PC-3 (cell line): Measurements from ENCODE around the gene PRKG2. TPM values are rescaled to one million over a fixed set of nuclear protein-coding genes. Genes with fewer than 3 reads are reported as not detected.
A peak's percentile ranks its signal among the peaks of the same experiment; 100 is the strongest.

Experiments
- ATAC-seq: fragments of 200-7000 bp; cut with Tn5 transposase; 2 replicates; pipeline ENCODE4 v1.9.1; 2020; ENCODE audit warnings: mild to moderate bottlenecking, moderate library complexity
- BruUV-seq: library from RNA; stranded (reverse); fragments of 400-500 nt; replicated peaks from 2 replicates; lab custom pipeline; 2021; lab: Mats Ljungman, UMichigan
- CTCF ChIA-PET: fragments of 300-600 bp; sonication (Branson Sonifier 250); formaldehyde crosslinking; loops from one replicate; lab custom pipeline; 2022; ENCODE audit warnings: antibody characterized with exemption; lab: Charles Lee
- POLR2A ChIA-PET: fragments of 300-600 bp; sonication (Branson Sonifier 250); formaldehyde crosslinking; loops from one replicate; lab custom pipeline; 2022; ENCODE audit warnings: antibody characterized with exemption; ENCODE audit not compliant: unreplicated experiment; lab: Charles Lee
- DNase-seq: peaks from one replicate; pipeline ENCODE4 v3.0.0-alpha.2; 2015
- H2AFZ ChIP-seq: fragments of 300-600 bp; sonication (generic); 2 replicates; pipeline ENCODE4 v1.6.0; 2016; ENCODE audit warnings: antibody characterized with exemption, low read length
- H3F3A ChIP-seq: fragments of 300-600 bp; sonication (generic); one replicate; pipeline ENCODE4 v1.6.0; 2017; ENCODE audit warnings: antibody characterized with exemption, low read length, control low read depth, mild to moderate bottlenecking; ENCODE audit not compliant: unreplicated experiment
- H3K27ac ChIP-seq: fragments of 300-600 bp; sonication (generic); 2 replicates; pipeline ENCODE4 v1.5.1; 2016; ENCODE audit warnings: mild to moderate bottlenecking, low read length
- H3K27me3 ChIP-seq: fragments of 300-600 bp; sonication (generic); 2 replicates; pipeline ENCODE4 v1.6.1; 2016; ENCODE audit warnings: low read length, mixed read lengths
- H3K36me3 ChIP-seq: fragments of 300-600 bp; sonication (generic); 2 replicates; pipeline ENCODE4 v1.6.1; 2016; ENCODE audit warnings: low read depth, mixed run types, low read length, mixed read lengths
- H3K4me1 ChIP-seq: fragments of 300-600 bp; sonication (generic); 2 replicates; pipeline ENCODE4 v1.5.1; 2016; ENCODE audit warnings: low read length; ENCODE audit not compliant: insufficient read depth
- H3K4me2 ChIP-seq: fragments of 300-600 bp; sonication (generic); 2 replicates; pipeline ENCODE4 v1.6.0; 2016; ENCODE audit warnings: low read length
- H3K4me3 ChIP-seq: fragments of 300-600 bp; sonication (generic); 2 replicates; pipeline ENCODE4 v1.5.1; 2016; ENCODE audit warnings: mild to moderate bottlenecking, low read length, mixed read lengths
- H3K79me2 ChIP-seq: fragments of 300-600 bp; sonication (generic); 2 replicates; pipeline ENCODE4 v1.6.1; 2017; ENCODE audit warnings: low read length, mixed read lengths
- H3K9ac ChIP-seq: fragments of 300-600 bp; sonication (generic); 2 replicates; pipeline ENCODE4 v1.6.0; 2016; ENCODE audit warnings: mild to moderate bottlenecking, low read length
- H3K9me2 ChIP-seq: fragments of 300-600 bp; sonication (generic); replicated peaks from 2 replicates; pipeline ENCODE4 v1.6.1; 2016; ENCODE audit warnings: mixed run types, low read length, mixed read lengths
- H3K9me3 ChIP-seq: fragments of 300-600 bp; sonication (generic); 2 replicates; pipeline ENCODE4 v1.6.1; 2016; ENCODE audit warnings: low read length, mixed read lengths
- H4K20me1 ChIP-seq: fragments of 300-600 bp; sonication (generic); 2 replicates; pipeline ENCODE4 v1.6.1; 2016; ENCODE audit warnings: low read length, mixed read lengths
- EZH2 ChIP-seq: fragments of 300-600 bp; sonication (generic); IDR thresholded peaks from one replicate; pipeline ENCODE4 v1.6.1; 2017; ENCODE audit warnings: antibody characterized with exemption, mild to moderate bottlenecking, low read length; ENCODE audit not compliant: unreplicated experiment
- EZH2phosphoT487 ChIP-seq: fragments of 300-600 bp; sonication (generic); IDR thresholded peaks from 2 replicates; pipeline ENCODE4 v1.6.1; 2018; ENCODE audit warnings: mild to moderate bottlenecking, antibody characterized with exemption, low read length, borderline replicate concordance
- intact Hi-C: fragments of 100-400 bp; cut with micrococcal nuclease; formaldehyde crosslinking; loops from 2 replicates; pipeline ENCODE4 v1.9.0; 2023
- total RNA-seq: library from RNA; depleted of rRNA; stranded (reverse); fragments of >200 nt; gene quantifications from 2 replicates; pipeline ENCODE4 v1.2.3, GENCODE V29; 2014
- TF ChIP-seq, protein P1 (sequence below): fragments of 300-600 bp; sonication (generic); conservative IDR thresholded peaks from 2 replicates; pipeline ENCODE4 v1.5.1; 2017; ENCODE audit warnings: antibody characterized with exemption, low read depth, mild to moderate bottlenecking, low read length

The PRKG2 gene
- total RNA-seq, 1 experiment from 2014 or later = 0.55 TPM

DNA sequence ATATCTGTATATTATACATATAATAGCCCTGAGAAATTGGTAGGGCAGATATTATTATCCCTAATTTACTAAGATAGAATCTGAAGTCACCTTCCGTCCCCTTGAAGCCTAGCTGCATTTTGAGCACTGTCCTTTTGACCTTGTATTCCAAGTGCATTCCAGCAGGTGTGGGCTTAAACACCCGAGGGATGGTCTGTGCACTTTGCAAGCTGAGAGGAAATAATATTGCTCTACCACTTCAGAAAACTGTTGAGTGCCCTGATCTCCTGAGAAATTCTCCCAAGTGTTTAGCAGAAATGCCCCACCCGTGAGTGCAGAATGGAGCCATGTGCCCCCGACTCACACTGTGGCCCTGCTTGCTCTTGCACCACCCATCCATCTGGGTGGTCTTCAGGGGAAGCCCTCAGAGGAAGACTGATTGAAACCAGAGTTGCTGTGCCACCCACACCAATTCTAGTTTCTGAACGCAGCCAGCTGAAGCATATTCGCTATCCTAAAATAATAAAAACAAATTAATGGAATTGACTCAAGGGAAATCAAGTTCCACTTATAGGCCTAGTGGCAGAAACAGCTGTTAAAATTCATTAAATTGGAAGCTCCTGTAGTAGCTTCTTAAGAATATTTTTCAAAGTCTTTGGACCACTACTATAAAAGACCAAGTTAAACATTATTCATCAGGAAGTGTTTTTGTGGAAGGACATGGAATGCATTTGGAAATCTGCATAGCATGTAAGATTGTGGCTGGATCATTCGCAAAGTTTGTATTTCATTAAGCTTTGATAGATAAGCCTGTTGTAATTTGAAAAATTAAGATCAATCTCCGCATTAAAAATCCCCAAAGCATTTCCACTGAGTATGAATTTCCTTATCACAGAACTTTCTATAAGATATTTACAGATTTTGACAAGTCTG is 41.3 kb upstream of the PRKG2 start:
- intact Hi-C loops = no loop called here
- Histone ChIP-seq H3F3A (no peaks in the 10 kb centered on the region), H3K4me1 (peaks cover 10% of the 10 kb centered on the region), H3K36me3 (no peaks in the 10 kb centered on the region), H3K4me2 (peak overlapping the region; percentile 39), H3K9me2 (no peaks in the 10 kb centered on the region), H2AFZ (no peak overlapping the region), H3K27me3 (no peaks in the 10 kb centered on the region), H3K79me2 (no peaks in the 10 kb centered on the region), H3K4me3 (no peak overlapping the region), H4K20me1 (no peaks in the 10 kb centered on the region), H3K9me3 (no peaks in the 10 kb centered on the region), H3K9ac (no peak overlapping the region), H3K27ac (no peak overlapping the region)
- ChIA-PET CTCF (no interaction called here), POLR2A (interaction anchor here (0.6 kb wide), 1 partner anchor 46 kb away, joined by 3 read pairs; no protein-coding TSS in a partner anchor)
- TF ChIP-seq EZH2phosphoT487 (no peak), EZH2 (no peak)
- TF ChIP-seq, protein P1, sequence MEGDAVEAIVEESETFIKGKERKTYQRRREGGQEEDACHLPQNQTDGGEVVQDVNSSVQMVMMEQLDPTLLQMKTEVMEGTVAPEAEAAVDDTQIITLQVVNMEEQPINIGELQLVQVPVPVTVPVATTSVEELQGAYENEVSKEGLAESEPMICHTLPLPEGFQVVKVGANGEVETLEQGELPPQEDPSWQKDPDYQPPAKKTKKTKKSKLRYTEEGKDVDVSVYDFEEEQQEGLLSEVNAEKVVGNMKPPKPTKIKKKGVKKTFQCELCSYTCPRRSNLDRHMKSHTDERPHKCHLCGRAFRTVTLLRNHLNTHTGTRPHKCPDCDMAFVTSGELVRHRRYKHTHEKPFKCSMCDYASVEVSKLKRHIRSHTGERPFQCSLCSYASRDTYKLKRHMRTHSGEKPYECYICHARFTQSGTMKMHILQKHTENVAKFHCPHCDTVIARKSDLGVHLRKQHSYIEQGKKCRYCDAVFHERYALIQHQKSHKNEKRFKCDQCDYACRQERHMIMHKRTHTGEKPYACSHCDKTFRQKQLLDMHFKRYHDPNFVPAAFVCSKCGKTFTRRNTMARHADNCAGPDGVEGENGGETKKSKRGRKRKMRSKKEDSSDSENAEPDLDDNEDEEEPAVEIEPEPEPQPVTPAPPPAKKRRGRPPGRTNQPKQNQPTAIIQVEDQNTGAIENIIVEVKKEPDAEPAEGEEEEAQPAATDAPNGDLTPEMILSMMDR = no peak
- DNase-seq (peak; percentile 9), ATAC-seq (peak; percentile 50)
- no TSS peak for BruUV-seq

DNA sequence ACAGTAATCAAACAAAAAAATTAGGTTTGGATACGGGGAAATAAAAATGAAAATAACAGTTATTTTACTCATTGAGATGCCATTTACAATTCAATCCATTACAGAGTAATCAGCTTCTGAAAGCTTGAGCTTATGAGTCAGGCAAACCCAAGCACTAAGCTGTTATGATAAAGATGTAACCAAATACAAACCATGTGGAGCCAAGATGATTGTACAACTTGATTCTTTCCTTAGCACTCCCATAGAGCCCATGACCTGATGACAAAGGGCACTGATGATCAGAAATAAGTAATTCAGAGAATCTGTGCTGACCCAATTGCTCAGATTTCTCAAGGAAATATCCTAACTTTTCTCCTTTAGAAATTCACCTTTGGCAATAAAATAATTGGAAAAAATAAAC is 40.5 kb upstream of the PRKG2 start:
- H3K27me3 ChIP-seq = no peaks in the 10 kb centered on the region
- no peaks in the 10 kb centered on the region for H4K20me1 ChIP-seq
- CTCF ChIA-PET = interaction anchor here (0.6 kb wide), 1 partner anchor 1029 kb away, joined by 4 read pairs; no protein-coding TSS in a partner anchor
- BruUV-seq = no TSS peak
- intact Hi-C loops = no loop called here
- no peak overlapping the region for H3K4me2 ChIP-seq
- no peaks in the 10 kb centered on the region for H3K36me3 ChIP-seq
- no peaks in the 10 kb centered on the region for H3K79me2 ChIP-seq
- H3K9me2 ChIP-seq = no peaks in the 10 kb centered on the region
- peak; percentile 63 for ATAC-seq
- no peak for TF ChIP-seq EZH2
- TF ChIP-seq, protein P1 = no peak
- TF ChIP-seq EZH2phosphoT487 = no peak
- no peak overlapping the region for H3K4me3 ChIP-seq
- H3K9me3 ChIP-seq = no peaks in the 10 kb centered on the region
- peak; percentile 30 for DNase-seq
- POLR2A ChIA-PET = no interaction called here
- no peaks in the 10 kb centered on the region for H3F3A ChIP-seq
- peaks cover 10% of the 10 kb centered on the region for H3K4me1 ChIP-seq
- no peak overlapping the region for H3K27ac ChIP-seq
- no peak overlapping the region for H3K9ac ChIP-seq
- no peak overlapping the region for H2AFZ ChIP-seq

DNA sequence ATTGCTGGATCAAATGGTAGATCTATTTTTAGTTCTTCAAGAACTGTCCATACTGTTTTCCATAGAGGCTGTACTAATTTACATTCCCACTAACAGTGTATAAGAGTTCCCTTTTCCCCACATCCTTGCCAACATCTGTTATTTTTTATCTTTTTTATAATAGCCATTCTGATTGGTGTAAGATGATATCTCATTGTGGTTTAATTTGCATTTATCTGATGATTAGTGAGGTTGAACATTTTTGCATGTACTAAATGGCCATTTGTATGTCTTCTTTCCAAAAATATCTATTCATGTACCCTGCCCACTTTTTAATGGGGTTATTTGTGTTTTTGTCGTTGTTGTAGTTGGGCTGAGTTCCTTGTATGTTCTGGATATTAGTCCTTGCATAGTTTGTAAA is 35.4 kb upstream of the PRKG2 start:
- H3K27ac ChIP-seq = no peak overlapping the region
- no peaks in the 10 kb centered on the region for H3K27me3 ChIP-seq
- ChIA-PET CTCF (no interaction called here), POLR2A (no interaction called here)
- no peaks in the 10 kb centered on the region for H3K79me2 ChIP-seq
- H3K9me3 ChIP-seq = no peaks in the 10 kb centered on the region
- no peaks in the 10 kb centered on the region; the same call in 1 of the 2 replicates for H3K4me1 ChIP-seq
- no peak overlapping the region for H2AFZ ChIP-seq
- DNase-seq (no peak), ATAC-seq (no peak)
- intact Hi-C loops = no loop called here
- H3K4me2 ChIP-seq = no peak overlapping the region
- H3K9ac ChIP-seq = no peak overlapping the region
- no TSS peak for BruUV-seq
- TF ChIP-seq, protein P1 = no peak
- TF ChIP-seq EZH2phosphoT487 (no peak), EZH2 (no peak)
- no peak overlapping the region for H3K4me3 ChIP-seq
- no peaks in the 10 kb centered on the region for H3K9me2 ChIP-seq
- no peaks in the 10 kb centered on the region for H3K36me3 ChIP-seq
- no peaks in the 10 kb centered on the region for H4K20me1 ChIP-seq
- H3F3A ChIP-seq = no peaks in the 10 kb centered on the region
